OCI-LY3 (cell line): ENCODE data around the gene PNMT.

Source experiments
- H2AFZ ChIP-seq: fragments of 200-600, 300-600 bp; shearing (Covaris generic); 2 replicates; pipeline ENCODE4 v1.6.0; 2014; ENCODE audit warnings: antibody characterized with exemption, low read depth, low read length
- H3K27ac ChIP-seq: fragments of 200-600, 300-600 bp; sonication (generic); 2 replicates; pipeline ENCODE4 v1.5.1; 2014; ENCODE audit warnings: mild to moderate bottlenecking, low read length, moderate library complexity, mixed read lengths
- H3K27me3 ChIP-seq: fragments of 200-600, 300-600 bp; sonication (generic); 2 replicates; pipeline ENCODE4 v1.6.1; 2014; ENCODE audit warnings: low read depth, low read length, mixed read lengths
- H3K36me3 ChIP-seq: fragments of 200-600, 300-600 bp; sonication (generic); replicated peaks from 2 replicates; pipeline ENCODE3; 2014; ENCODE audit warnings: low read depth, low read length, mixed read lengths
- H3K4me1 ChIP-seq: fragments of 300-600, 200-600 bp; sonication (generic); 2 replicates; pipeline ENCODE4 v1.6.1; 2014; ENCODE audit warnings: low read length, mixed read lengths
- H3K4me2 ChIP-seq: fragments of 200-600, 300-600 bp; sonication (generic); 2 replicates; pipeline ENCODE4 v1.6.1; 2014; ENCODE audit warnings: low read length, mixed read lengths
- H3K4me3 ChIP-seq: fragments of 300-600, 200-600 bp; sonication (generic); 2 replicates; pipeline ENCODE4 v1.5.1; 2014; ENCODE audit warnings: antibody characterized with exemption, mild to moderate bottlenecking, low read length, moderate library complexity
- H3K79me2 ChIP-seq: fragments of 300-600, 200-600 bp; shearing (Covaris generic); 2 replicates; pipeline ENCODE4 v1.6.1; 2014; ENCODE audit warnings: mild to moderate bottlenecking, low read length, mixed read lengths
- H3K9ac ChIP-seq: fragments of 300-600, 200-600 bp; shearing (Covaris generic); 2 replicates; pipeline ENCODE4 v1.6.0; 2014; ENCODE audit warnings: mild to moderate bottlenecking, low read length, moderate library complexity
- H3K9me3 ChIP-seq: fragments of 200-600, 300-600 bp; shearing (Covaris generic); 2 replicates; pipeline ENCODE4 v1.6.1; 2014; ENCODE audit warnings: low read length, mixed read lengths; ENCODE audit not compliant: insufficient read depth
- H4K20me1 ChIP-seq: fragments of 200-600, 300-600 bp; sonication (generic); 2 replicates; pipeline ENCODE4 v1.6.1; 2016; ENCODE audit warnings: low read length, mixed read lengths; ENCODE audit not compliant: insufficient read depth
- CTCF ChIP-seq: fragments of 200-600, 300-600 bp; sonication (generic); IDR thresholded peaks from 2 replicates; pipeline ENCODE4 v1.5.1; 2014; ENCODE audit warnings: antibody characterized with exemption, low read length, low read depth
- EZH2phosphoT487 ChIP-seq: fragments of 200-600 bp; shearing (Covaris generic); IDR thresholded peaks from 2 replicates; pipeline ENCODE4 v1.6.1; 2018; ENCODE audit warnings: antibody characterized with exemption, mixed run types, low read depth

The PNMT gene

GRCh38 chr17:39641097-39641496 lies 27.2 kb upstream of the PNMT start:
- no peaks in the 10 kb centered on the region for H3K36me3 ChIP-seq
- no peaks in the 10 kb centered on the region for H3K9me3 ChIP-seq
- H3K4me2 ChIP-seq: no peak overlapping the region
- no peak overlapping the region for H3K27ac ChIP-seq
- peaks cover 52% of the 10 kb centered on the region for H3K79me2 ChIP-seq
- no peak overlapping the region for H2AFZ ChIP-seq
- H3K9ac ChIP-seq: no peak overlapping the region
- H3K4me3 ChIP-seq: no peak overlapping the region
- H4K20me1 ChIP-seq: peaks cover 38% of the 10 kb centered on the region
- H3K4me1 ChIP-seq: peaks cover 27% of the 10 kb centered on the region
- TF ChIP-seq CTCF: no peak
- TF ChIP-seq EZH2phosphoT487: no peak
- no peaks in the 10 kb centered on the region for H3K27me3 ChIP-seq

- no peak for TF ChIP-seq EZH2phosphoT487
- Histone ChIP-seq H3K27me3 (no peaks in the 10 kb centered on the region), H3K9ac (no peak overlapping the region), H3K79me2 (peaks cover 55% of the 10 kb centered on the region), H4K20me1 (peaks cover 38% of the 10 kb centered on the region), H3K4me1 (peaks cover 21% of the 10 kb centered on the region), H2AFZ (no peak overlapping the region), H3K9me3 (no peaks in the 10 kb centered on the region), H3K36me3 (no peaks in the 10 kb centered on the region), H3K4me3 (no peak overlapping the region), H3K27ac (no peak overlapping the region), H3K4me2 (no peak overlapping the region)
Measured at GRCh38 chr17:39641883-39642282, 26.4 kb upstream of the PNMT start.

- H3K27me3 ChIP-seq: no peaks in the 10 kb centered on the region
- H3K4me3 ChIP-seq: no peak overlapping the region
- no peak overlapping the region for H3K4me2 ChIP-seq
- H3K4me1 ChIP-seq: peaks cover 21% of the 10 kb centered on the region
- no peaks in the 10 kb centered on the region for H3K9me3 ChIP-seq
- no peak overlapping the region for H3K9ac ChIP-seq
- no peak overlapping the region for H3K27ac ChIP-seq
- no peak for TF ChIP-seq EZH2phosphoT487
- no peak for TF ChIP-seq CTCF
- no peaks in the 10 kb centered on the region for H3K36me3 ChIP-seq
- peaks cover 56% of the 10 kb centered on the region for H3K79me2 ChIP-seq
- peaks cover 38% of the 10 kb centered on the region for H4K20me1 ChIP-seq
- no peak overlapping the region for H2AFZ ChIP-seq
Measured at GRCh38 chr17:39642291-39643074, 25.8 kb upstream of the PNMT start.

GRCh38 chr17:39643271-39643670 lies 25.0 kb upstream of the PNMT start:
- Histone ChIP-seq H3K36me3 (no peaks in the 10 kb centered on the region), H3K4me3 (no peak overlapping the region), H3K27ac (no peak overlapping the region), H3K4me1 (peaks cover 15% of the 10 kb centered on the region), H3K9ac (no peak overlapping the region), H3K9me3 (no peaks in the 10 kb centered on the region), H2AFZ (no peak overlapping the region), H3K4me2 (no peak overlapping the region), H4K20me1 (peaks cover 38% of the 10 kb centered on the region), H3K79me2 (peaks cover 48% of the 10 kb centered on the region), H3K27me3 (no peaks in the 10 kb centered on the region)
- TF ChIP-seq CTCF: no peak
- TF ChIP-seq EZH2phosphoT487: no peak
